ENCODE data around the gene C5orf22.
"Not testable (repeated sequence)": the region's sequence is repeated elsewhere in the genome, so short reads cannot be mapped to it uniquely, and the experiment has no call there.

C5orf22 gene
- total RNA-seq: 21.0 to 38.4 (median 29.9) reads per million in 4 experiments

- peak; percentile 87 for DNase-seq
Measured at GRCh38 chr5:31531888-31532547, at the start of gene C5orf22, which contains the start of gene DROSHA. Gene C5orf22, plus strand, starts transcription at chr5:31532301. Its CDS starts 92 bp downstream, at chr5:31532393. Gene DROSHA, minus strand, starts transcription at chr5:31532093. Its CDS starts 3,034 bp downstream, at chr5:31529059.

DNA sequence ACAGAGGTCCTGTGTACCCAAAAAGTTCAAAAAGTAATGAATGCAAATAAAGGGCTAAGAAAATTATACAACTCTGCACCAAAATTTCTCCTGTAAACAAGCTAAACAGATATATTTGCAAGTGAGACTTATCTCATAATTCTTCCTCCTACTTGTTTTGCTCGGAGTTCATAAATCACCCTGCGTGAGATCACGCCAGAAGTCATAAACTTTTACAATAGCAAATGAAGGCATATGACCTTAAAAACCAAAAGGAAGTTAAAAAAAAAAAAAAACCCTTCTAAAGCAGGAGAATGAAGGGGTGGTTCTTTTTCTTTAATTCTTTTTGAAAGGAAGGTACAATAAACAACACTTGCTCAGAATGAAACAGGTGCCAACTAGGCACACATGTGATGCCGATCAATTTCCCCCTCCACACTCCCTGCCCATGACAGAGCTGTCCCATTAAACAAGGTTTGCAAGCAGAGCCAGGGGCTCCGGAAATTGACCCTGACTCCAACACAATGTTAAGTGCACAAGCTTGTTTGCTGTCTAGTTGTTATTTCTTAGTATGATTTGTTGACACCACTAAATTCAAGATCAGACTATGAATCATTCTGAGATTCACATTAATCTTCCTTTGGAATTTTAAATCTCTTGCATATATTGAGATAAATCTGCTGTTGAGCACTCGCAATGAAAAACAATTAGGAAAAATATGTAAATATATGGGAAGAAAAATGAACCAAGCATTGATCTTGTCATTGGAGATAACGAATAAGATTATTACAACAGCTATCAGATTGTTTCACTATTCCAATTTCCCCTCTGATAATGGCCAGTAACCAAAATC, 46.5 kb upstream of the C5orf22 start:
- DNase-seq: no peak

- DNase-seq: no peak
Measured at GRCh38 chr5:31486441-31486840, 45.7 kb upstream of the C5orf22 start.

DNA sequence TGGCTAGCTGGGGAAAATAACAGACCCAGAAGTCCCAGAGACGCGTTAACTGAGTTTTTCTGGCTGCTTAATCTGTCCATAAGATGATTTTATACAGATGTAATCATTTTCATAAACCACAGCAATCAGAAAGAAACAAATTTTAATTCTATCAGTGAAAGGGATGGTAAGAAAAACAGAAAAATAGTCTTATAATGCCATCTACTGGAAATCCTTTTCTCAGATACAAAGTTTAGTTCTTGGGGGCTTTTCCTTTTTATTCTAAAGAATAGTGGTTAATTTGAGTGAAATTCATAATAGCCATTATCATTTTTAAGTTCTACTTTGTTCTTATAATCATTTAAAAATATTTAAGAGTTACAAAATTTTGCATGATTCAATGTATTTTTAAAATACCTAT, 44.6 kb upstream of the C5orf22 start:
- no peak for DNase-seq

- no peak for DNase-seq
Measured at GRCh38 chr5:31492869-31493268, 39.2 kb upstream of the C5orf22 start.

GRCh38 chr5:31495336-31495735, 36.8 kb upstream of the C5orf22 start:
- no peak for DNase-seq

DNA sequence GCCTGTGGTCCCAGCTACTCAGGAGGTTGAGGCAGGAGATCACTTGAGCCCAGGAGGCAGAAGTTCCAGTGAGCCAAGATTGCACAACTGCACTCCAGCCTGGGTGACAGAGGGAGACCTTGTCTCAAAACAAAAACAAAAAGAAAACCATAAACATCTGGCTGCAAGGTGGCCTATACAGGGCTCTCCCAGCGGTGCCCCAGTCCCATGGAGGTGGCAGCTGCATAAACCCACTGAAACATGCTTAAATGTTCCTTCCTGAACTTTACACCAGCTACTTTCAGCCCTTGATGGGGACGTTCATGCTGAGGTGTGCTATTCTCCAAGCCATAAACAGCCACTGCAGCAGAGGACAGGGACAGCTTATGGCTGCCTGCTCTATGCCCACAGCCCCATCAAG, 35.8 kb upstream of the C5orf22 start:
- no peak for DNase-seq

GRCh38 chr5:31496891-31497290, 35.2 kb upstream of the C5orf22 start:
- DNase-seq: no peak

DNA sequence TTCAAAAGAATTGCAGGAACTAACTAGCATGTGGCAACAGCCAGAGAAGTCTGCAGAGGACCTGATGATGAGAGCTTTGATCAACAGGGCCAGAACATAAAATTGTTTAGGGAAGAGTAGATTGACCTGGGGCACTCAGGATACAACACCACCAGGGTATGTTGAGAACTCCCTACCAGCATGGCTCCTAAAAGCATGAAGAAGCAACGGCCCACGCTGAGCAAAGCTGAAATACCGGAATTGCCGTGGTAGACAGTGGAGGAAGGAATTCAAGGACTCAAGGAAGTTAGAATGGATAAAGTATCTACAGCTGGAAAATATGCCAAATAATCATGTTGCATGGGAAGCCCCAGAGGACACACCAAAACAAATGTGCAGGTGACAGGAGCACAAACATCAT, 31.8 kb upstream of the C5orf22 start:
- DNase-seq: no peak

DNA sequence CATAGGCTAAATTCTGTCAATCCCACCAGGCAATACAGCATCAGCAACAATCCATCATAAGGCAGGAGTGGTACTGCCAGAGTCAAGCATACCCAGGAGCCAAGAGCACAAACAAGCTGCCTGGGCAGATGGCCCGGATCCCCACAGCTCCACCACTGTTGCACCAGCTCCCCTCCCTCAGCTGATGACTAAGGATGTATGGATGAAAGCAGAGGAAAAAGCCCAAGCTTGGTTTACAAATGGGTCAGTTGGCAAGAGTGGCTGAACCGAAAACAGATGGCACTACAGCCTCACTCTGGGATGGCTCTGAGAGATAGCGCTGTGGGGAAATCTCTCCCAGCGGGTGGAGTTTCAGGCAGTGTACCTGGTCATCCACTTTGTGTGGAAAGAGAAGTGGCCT, 29.6 kb upstream of the C5orf22 start:
- DNase-seq: no peak

- no peak for DNase-seq
Measured at GRCh38 chr5:31504529-31504928, 27.6 kb upstream of the C5orf22 start.

- DNase-seq: no peak
Measured at GRCh38 chr5:31511305-31511704, 20.8 kb upstream of the C5orf22 start.

GRCh38 chr5:31516802-31517201, 15.3 kb upstream of the C5orf22 start:
- DNase-seq: no peak

DNA sequence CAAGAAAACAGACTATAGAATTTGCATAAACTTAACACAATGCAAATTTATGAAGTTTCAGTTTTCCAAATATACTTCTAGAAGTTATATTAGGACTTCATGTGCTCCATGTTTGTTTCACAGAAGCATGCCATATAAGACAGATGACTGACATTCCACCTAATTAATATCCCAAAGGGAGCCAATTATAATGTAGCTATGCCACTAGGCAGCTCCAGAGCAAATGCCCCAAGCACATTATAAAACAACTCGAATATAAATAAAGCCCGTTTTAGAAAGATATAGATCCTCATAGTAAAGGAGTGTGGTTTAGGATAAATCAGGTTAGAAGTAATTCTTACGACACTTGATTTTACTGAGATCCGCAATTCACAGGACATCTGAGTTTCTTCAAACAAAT, 9.1 kb upstream of the C5orf22 start:
- no peak for DNase-seq

DNA sequence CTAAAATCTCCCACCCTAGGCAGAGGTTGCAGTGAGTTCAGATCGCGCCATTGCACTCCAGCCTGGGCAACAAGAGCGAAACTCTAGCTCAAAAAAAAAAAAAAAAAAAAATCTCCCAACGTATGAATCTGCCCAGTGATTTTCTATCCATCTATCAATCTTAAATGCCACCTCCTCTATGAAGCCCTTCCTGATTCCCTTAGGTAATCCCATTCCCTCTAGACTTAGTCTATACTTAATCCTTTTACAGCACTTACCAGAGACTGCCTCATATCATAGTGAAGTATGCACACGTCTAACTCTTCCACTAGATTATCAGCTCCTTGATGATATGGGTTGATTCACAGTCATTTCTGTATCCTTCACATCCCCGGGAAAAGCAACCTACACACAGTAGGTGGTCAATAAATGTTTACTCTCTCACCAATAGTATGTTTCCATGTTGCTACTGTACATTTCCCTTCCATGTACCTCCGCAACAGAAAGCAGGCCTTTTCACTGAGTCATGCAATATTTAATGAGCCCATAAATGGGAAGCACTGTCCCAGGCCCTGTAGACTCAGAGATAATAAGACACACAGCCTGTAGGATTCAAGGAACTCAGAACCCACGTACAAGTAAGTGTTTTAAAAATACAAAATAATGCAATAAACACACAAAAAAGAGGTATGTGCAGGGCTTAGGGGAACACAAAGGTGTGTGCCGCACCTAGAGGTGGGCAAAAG, 1.4 kb upstream of the C5orf22 start:
- DNase-seq: no peak

- no peak for DNase-seq
Measured at GRCh38 chr5:31531543-31531887, 586 bp upstream of the C5orf22 start.

DNA sequence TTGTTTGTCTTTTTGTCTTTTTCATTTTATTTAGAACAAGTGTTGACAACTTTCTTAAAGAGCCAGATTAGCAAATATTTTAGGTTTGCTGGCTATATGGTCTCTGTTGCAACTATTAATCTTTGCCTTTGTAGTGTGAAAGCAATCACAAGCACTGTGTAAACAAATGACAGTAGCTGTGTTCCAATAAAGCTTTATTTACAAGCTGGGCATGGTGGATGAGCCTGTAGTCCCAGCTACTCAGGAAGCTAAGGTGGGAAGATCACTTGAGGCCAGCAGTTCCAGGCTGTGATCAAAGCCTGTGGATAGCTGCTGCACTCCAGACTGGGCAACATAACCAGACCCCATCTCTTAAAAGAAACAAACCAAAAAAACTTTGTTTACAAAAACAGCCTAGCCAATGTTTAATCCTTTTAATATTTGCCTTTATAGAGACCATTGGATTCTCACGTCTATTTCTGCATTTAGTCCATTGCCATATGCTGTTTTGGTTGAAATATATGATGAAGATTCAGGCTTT, 2.5 kb downstream of the C5orf22 start:
- DNase-seq: no peak

GRCh38 chr5:31536873-31537272, 4.8 kb downstream of the C5orf22 start:
- no peak for DNase-seq

GRCh38 chr5:31537349-31537748, 5.2 kb downstream of the C5orf22 start:
- DNase-seq: no peak

GRCh38 chr5:31537851-31538250, 5.8 kb downstream of the C5orf22 start:
- DNase-seq: no peak

DNA sequence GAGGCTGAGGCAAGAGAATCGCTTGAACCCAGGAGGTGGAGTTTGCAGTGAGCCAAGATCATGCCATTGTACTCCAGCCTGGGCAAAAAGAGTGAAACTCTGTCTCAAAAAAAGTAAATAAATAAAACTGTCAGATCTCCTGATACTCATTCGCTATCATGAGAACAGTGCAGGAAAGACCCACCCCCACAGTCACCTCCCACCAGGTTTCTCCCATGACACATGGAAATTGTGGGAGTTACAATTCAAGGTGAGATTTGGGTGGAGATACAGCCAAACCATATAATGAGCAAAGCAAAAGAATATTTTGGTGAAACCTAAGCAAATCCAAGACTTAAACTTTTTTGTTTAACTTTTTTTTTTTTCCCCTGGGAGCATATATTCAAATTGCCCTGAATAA, 17.0 kb downstream of the C5orf22 start:
- DNase-seq: not testable (repeated sequence)

GRCh38 chr5:31551878-31552277, 19.8 kb downstream of the C5orf22 start:
- DNase-seq: no peak

DNA sequence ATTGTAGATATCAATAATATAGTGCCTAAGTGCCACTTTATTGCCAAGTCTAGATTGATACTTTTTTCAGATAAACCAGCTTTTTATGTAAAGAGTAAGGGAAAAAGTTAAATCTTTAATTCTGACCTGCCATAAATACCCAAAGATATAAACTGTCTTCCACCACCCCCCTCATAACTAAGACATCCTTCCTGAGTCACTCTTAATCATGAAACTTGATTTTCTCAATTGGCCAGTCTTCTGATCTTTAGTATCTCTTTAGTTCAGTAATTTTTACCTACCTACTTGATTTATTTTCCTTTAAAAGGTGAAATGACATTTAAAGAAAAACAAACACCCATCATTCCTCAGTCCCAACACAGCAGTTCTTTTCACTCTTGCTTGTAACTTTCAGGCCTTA, 21.8 kb downstream of the C5orf22 start:
- no peak for DNase-seq

All from effector CD8-positive, alpha-beta T cell (primary cell).